T-helper 9 cell (primary cell): ENCODE results near the gene IGF1R.

Experiments
- DNase-seq: peaks from one replicate; pipeline ENCODE4 v3.0.0-alpha.2; 2020

The IGF1R gene

GRCh38 chr15:98673133-98673532 lies 24.8 kb downstream of the IGF1R start:
- no peak for DNase-seq

- DNase-seq: no peak
These were observed 26.0 kb downstream of the IGF1R start for GRCh38 chr15:98674336-98674735.

GRCh38 chr15:98676586-98677270 lies 28.4 kb downstream of the IGF1R start:
- DNase-seq: no peak

GRCh38 chr15:98677345-98678059 lies 29.2 kb downstream of the IGF1R start:
- DNase-seq: no peak

- DNase-seq: no peak
These were observed 30.1 kb downstream of the IGF1R start for GRCh38 chr15:98678484-98678883.

- DNase-seq: no peak
These were observed 32.7 kb downstream of the IGF1R start for GRCh38 chr15:98681061-98681460.

- DNase-seq: no peak
These were observed 34.8 kb downstream of the IGF1R start for GRCh38 chr15:98682992-98683701.

GRCh38 chr15:98683831-98684230 lies 35.5 kb downstream of the IGF1R start:
- DNase-seq: no peak

- no peak for DNase-seq
These were observed 36.1 kb downstream of the IGF1R start for GRCh38 chr15:98684436-98684835.

GRCh38 chr15:98684995-98685525 lies 36.7 kb downstream of the IGF1R start:
- DNase-seq: no peak

GRCh38 chr15:98686983-98687382 lies 38.6 kb downstream of the IGF1R start:
- DNase-seq: no peak

- DNase-seq: no peak
These were observed 41.1 kb downstream of the IGF1R start for GRCh38 chr15:98689431-98689861.

- no peak for DNase-seq
These were observed 42.1 kb downstream of the IGF1R start for GRCh38 chr15:98690272-98690950.

GRCh38 chr15:98692213-98692612 lies 43.9 kb downstream of the IGF1R start:
- no peak for DNase-seq

GRCh38 chr15:98694161-98694560 lies 45.8 kb downstream of the IGF1R start:
- no peak for DNase-seq

- no peak for DNase-seq
These were observed 50.5 kb downstream of the IGF1R start for GRCh38 chr15:98698792-98699191.

- no peak for DNase-seq
These were observed 51.5 kb downstream of the IGF1R start for GRCh38 chr15:98699591-98700424.

- no peak for DNase-seq
These were observed 52.2 kb downstream of the IGF1R start for GRCh38 chr15:98700519-98700918.

- DNase-seq: no peak
These were observed 54.9 kb downstream of the IGF1R start for GRCh38 chr15:98703126-98703685.

GRCh38 chr15:98705070-98705469 lies 56.7 kb downstream of the IGF1R start:
- DNase-seq: no peak

- DNase-seq: no peak
These were observed 58.0 kb downstream of the IGF1R start for GRCh38 chr15:98706387-98706786.

GRCh38 chr15:98706986-98707385 lies 58.6 kb downstream of the IGF1R start:
- no peak for DNase-seq
